A549 treated with AZD9567 at 1 μM for 4 hours (cell line): ENCODE measurements around the gene PHF3. TPM values are rescaled to one million over a fixed set of nuclear protein-coding genes. Genes with fewer than 3 reads are reported as not detected.

ENCODE experiments used
- total RNA-seq: library from RNA; stranded (reverse); fragments of 200-300 nt; extraction: Qiagen RNA extraction; gene quantifications from 5 replicates; pipeline ENCODE4 v1.2.3, GENCODE V29; 2022; ENCODE audit not compliant: insufficient read depth

The PHF3 gene, protein sequence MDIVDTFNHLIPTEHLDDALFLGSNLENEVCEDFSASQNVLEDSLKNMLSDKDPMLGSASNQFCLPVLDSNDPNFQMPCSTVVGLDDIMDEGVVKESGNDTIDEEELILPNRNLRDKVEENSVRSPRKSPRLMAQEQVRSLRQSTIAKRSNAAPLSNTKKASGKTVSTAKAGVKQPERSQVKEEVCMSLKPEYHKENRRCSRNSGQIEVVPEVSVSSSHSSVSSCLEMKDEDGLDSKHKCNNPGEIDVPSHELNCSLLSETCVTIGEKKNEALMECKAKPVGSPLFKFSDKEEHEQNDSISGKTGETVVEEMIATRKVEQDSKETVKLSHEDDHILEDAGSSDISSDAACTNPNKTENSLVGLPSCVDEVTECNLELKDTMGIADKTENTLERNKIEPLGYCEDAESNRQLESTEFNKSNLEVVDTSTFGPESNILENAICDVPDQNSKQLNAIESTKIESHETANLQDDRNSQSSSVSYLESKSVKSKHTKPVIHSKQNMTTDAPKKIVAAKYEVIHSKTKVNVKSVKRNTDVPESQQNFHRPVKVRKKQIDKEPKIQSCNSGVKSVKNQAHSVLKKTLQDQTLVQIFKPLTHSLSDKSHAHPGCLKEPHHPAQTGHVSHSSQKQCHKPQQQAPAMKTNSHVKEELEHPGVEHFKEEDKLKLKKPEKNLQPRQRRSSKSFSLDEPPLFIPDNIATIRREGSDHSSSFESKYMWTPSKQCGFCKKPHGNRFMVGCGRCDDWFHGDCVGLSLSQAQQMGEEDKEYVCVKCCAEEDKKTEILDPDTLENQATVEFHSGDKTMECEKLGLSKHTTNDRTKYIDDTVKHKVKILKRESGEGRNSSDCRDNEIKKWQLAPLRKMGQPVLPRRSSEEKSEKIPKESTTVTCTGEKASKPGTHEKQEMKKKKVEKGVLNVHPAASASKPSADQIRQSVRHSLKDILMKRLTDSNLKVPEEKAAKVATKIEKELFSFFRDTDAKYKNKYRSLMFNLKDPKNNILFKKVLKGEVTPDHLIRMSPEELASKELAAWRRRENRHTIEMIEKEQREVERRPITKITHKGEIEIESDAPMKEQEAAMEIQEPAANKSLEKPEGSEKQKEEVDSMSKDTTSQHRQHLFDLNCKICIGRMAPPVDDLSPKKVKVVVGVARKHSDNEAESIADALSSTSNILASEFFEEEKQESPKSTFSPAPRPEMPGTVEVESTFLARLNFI (N-terminal part only)
- total RNA-seq = 8.3 to 22.8 TPM (median 9.9 TPM) in 5 replicates

DNA sequence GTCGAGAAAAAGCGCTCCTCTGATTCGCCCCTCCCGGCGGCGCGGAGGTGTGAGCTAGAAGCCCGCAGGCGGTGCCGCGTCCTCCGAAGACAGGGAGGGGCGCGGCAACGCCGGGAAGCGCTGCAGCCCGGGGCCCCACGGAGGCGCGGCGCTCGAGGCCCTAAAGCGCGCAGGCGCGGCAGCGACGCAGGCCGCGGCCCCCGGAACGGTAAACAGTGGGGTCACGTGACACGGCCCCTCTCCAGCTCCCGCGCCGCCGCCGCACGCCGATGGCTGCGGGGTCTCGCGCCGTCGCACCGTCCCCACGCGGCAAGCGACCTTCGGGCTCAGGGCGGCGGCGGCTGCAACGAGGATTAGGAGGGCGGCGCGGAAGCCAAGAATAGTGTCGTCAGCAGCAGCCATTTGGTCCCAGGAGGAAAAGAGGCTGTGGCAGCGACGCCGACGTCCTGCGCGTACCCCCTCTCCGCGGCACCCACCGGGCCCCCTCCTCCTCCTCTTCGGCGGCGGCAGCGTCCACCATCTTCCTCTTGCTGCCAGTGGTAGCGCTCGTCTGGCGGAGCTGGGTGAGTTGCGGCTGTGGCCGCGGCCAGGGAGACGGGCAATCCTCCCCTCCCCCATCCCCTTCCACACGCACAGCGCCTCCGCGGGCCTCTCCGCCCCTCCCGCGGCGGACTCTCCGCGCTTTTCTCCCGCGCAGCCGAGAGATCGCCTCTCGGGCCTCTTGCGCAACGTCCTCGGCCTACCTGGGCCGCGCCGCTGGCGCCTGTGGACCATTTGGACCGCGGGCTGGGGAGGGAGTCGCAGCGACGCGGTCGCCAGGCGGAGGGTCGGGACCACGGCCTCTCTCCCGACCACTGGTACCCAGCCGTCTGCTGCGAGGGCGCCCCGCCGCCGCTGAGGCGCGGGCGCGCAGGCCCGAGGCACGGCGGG, at the start of gene PHF3:
Gene PHF3 (plus strand): TSS at position 215 of the 930 bp plus-strand sequence. CDS start 10,750 bp downstream, outside the sequence.

Other genes starting within 250 kb of the PHF3 start
- gene PTP4A1, start 63.3 kb upstream of the PHF3 start, total RNA-seq = 82.6 to 109 TPM (median 87.9 TPM) in 5 replicates